Panc1 (cell line): Measurements from ENCODE around the gene GRIK4. TPM values are rescaled to one million over a fixed set of nuclear protein-coding genes. Genes with fewer than 3 reads are reported as not detected.

Experiments used
- ATAC-seq: fragments of 200-7000 bp; cut with Tn5 transposase; 2 replicates; pipeline ENCODE4 v1.9.1; 2020; ENCODE audit warnings: mild to moderate bottlenecking, moderate library complexity
- BruUV-seq: library from RNA; stranded (reverse); fragments of 400-500 nt; replicated peaks from 2 replicates; lab custom pipeline; 2021; lab: Mats Ljungman, UMichigan
- CTCF ChIA-PET: fragments of 300-600 bp; sonication (Branson Sonifier 250); formaldehyde crosslinking; loops from one replicate; lab custom pipeline; 2022; ENCODE audit warnings: antibody characterized with exemption; lab: Charles Lee
- POLR2A ChIA-PET: fragments of 300-600 bp; sonication (Branson Sonifier 250); formaldehyde crosslinking; loops from one replicate; lab custom pipeline; 2022; ENCODE audit warnings: antibody characterized with exemption; lab: Charles Lee
- DNase-seq: peaks from one replicate; pipeline ENCODE4 v3.0.0-alpha.2; 2010; ENCODE audit warnings: low read depth, low spot score
- H3K27ac ChIP-seq: 2 replicates; pipeline ENCODE4 v1.5.1; 2011; ENCODE audit warnings: mild to moderate bottlenecking, low read length, inconsistent platforms
- H3K27me3 ChIP-seq: fragments of 200-500 bp; sonication (Bioruptor generic); 2 replicates; pipeline ENCODE4 v1.6.0; 2014; ENCODE audit warnings: low read length, inconsistent platforms; ENCODE audit not compliant: control insufficient read depth, insufficient read depth
- H3K36me3 ChIP-seq: fragments of 200-500 bp; sonication (Bioruptor generic); 2 replicates; pipeline ENCODE4 v1.5.1; 2014; ENCODE audit warnings: inconsistent platforms, mild to moderate bottlenecking, low read length, moderate library complexity; ENCODE audit not compliant: control insufficient read depth, insufficient read depth
- H3K4me1 ChIP-seq: 2 replicates; pipeline ENCODE4 v1.5.1; 2011; ENCODE audit warnings: inconsistent platforms, mild to moderate bottlenecking, low read length, moderate library complexity; ENCODE audit not compliant: control insufficient read depth, insufficient read depth
- H3K4me3 ChIP-seq, 2 experiments: 2 replicates each; pipeline ENCODE4 v1.5.1; 2011 to 2012; ENCODE audit warnings: low read depth in 2 of 2, low read length in 2 of 2, mild to moderate bottlenecking in 2 of 2, inconsistent platforms in 1 of 2, moderate library complexity in 1 of 2
- H3K9me3 ChIP-seq: fragments of 200-500 bp; sonication (Bioruptor generic); 2 replicates; pipeline ENCODE4 v1.5.1; 2014; ENCODE audit warnings: low read depth, mild to moderate bottlenecking, inconsistent platforms, low read length, moderate library complexity; ENCODE audit not compliant: control insufficient read depth, insufficient read depth
- CTCF ChIP-seq: fragments of 450-650 bp; IDR thresholded peaks from 2 replicates; pipeline ENCODE4 v1.5.1; 2017; ENCODE audit warnings: mild to moderate bottlenecking
- POLR2AphosphoS5 ChIP-seq: IDR thresholded peaks from 2 replicates; pipeline ENCODE4 v1.6.1; 2012; ENCODE audit warnings: mild to moderate bottlenecking, low read depth, low read length, moderate library complexity
- REST ChIP-seq, 2 experiments: IDR thresholded peaks; 2 replicates each; pipeline ENCODE4 v1.6.1; 2011 to 2012; ENCODE audit warnings: low read depth in 2 of 2, control low read depth in 1 of 2, low read length in 1 of 2, mild to moderate bottlenecking in 1 of 2, moderate library complexity in 1 of 2; ENCODE audit not compliant: insufficient read depth in 1 of 2
- SIN3A ChIP-seq: IDR thresholded peaks from 2 replicates; pipeline ENCODE4 v1.6.1; 2012; ENCODE audit warnings: low read depth, mild to moderate bottlenecking, low read length, moderate library complexity, borderline replicate concordance; ENCODE audit not compliant: insufficient read depth
- TCF7L2 ChIP-seq: IDR thresholded peaks from 2 replicates; pipeline ENCODE4 v1.6.1; 2011; ENCODE audit warnings: mild to moderate bottlenecking, low read depth, low read length, inconsistent platforms
- in situ Hi-C: cut with HindIII; loops from 2 replicates; pipeline ENCODE4 v1.10.0; 2016; ENCODE audit warnings: low sequenced_read_pairs, low pct_unique_long_range_greater_than_20kb
- intact Hi-C: fragments of 100-400 bp; cut with micrococcal nuclease; formaldehyde crosslinking; loops from one replicate; pipeline ENCODE4 v1.10.0; 2022; ENCODE audit not compliant: unreplicated experiment
- total RNA-seq: library from RNA; stranded (reverse); gene quantifications from one replicate; pipeline ENCODE4 v1.2.1, GENCODE V29; 2021; ENCODE audit not compliant: unreplicated experiment

Gene GRIK4
- total RNA-seq, 1 experiment from 2014 or later = 0.62 TPM

GRCh38 chr11:120899720-120900119 is 388.2 kb downstream of the GRIK4 start:
- POLR2A ChIA-PET = interaction anchor here (0.7 kb wide), 1 partner anchor 135 kb away, joined by 9 read pairs; no protein-coding TSS in a partner anchor
- in situ Hi-C loops = no loop called here
- CTCF ChIA-PET = no interaction called here

GRCh38 chr11:120900643-120901042 is 389.1 kb downstream of the GRIK4 start:
- ATAC-seq = no peak
- no TSS peak for BruUV-seq
- POLR2A ChIA-PET = no interaction called here
- TF ChIP-seq REST (IDR thresholded peaks at IDR 0.05; ENCODE audit: insufficient read depth in 1 of 2, low read depth in 2 of 2, low read length in 1 of 2) (peak; percentile 68 to 78; a peak in 3 of 4 replicates), POLR2AphosphoS5 (no peak)
- Histone ChIP-seq H3K36me3 (no peaks in the 10 kb centered on the region), H3K4me3 (no peak overlapping the region), H3K4me1 (no peaks in the 10 kb centered on the region), H3K27ac (no peak overlapping the region), H3K9me3 (no peaks in the 10 kb centered on the region), H3K27me3 (peaks cover 22% of the 10 kb centered on the region)
- CTCF ChIA-PET = no interaction called here
- in situ Hi-C loops = no loop called here
- no peak for DNase-seq
- intact Hi-C loops = no loop called here

More at GRCh38 chr11:120899720-120900119, 388.2 kb downstream of the GRIK4 start:
- Histone ChIP-seq H3K27ac (no peak overlapping the region), H3K36me3 (no peaks in the 10 kb centered on the region), H3K27me3 (peaks cover 19% of the 10 kb centered on the region), H3K4me1 (no peaks in the 10 kb centered on the region), H3K9me3 (no peaks in the 10 kb centered on the region), H3K4me3 (no peak overlapping the region)
- BruUV-seq = no TSS peak
- no peak for TF ChIP-seq TCF7L2
- no peak for TF ChIP-seq POLR2AphosphoS5
- TF ChIP-seq SIN3A = no peak
- TF ChIP-seq REST (IDR thresholded peaks at IDR 0.05; ENCODE audit: insufficient read depth in 1 of 2, low read depth in 2 of 2, low read length in 1 of 2) = no peak
- TF ChIP-seq CTCF = no peak
- intact Hi-C loops = no loop called here
- ATAC-seq = no peak
- no peak for DNase-seq
